Dermis blood vessel endothelial cell (primary cell): Measurements from ENCODE around the gene LRWD1. TPM values are rescaled to one million over a fixed set of nuclear protein-coding genes. Genes with fewer than 3 reads are reported as not detected.

ENCODE experiments used
- DNase-seq: peaks from one replicate; pipeline ENCODE4 v3.0.0; 2010
- total RNA-seq: library from RNA; depleted of rRNA; stranded (reverse); fragments of >200 nt; gene quantifications from 2 replicates; pipeline ENCODE4 v1.2.3, GENCODE V29; 2014

Gene LRWD1
- 21.6 and 28.8 TPM in 2 replicates for total RNA-seq

GRCh38 chr7:102464577-102465280 is at the start of gene LRWD1, which contains the start of gene ALKBH4:
TSS of gene LRWD1 (plus strand) at chr7:102464984. CDS start at chr7:102465081, 97 bp downstream.
TSS of gene ALKBH4 (minus strand) at chr7:102464863. CDS start at chr7:102464836, 27 bp downstream.
- peak; percentile 93 for DNase-seq

- peak; percentile 30 for DNase-seq
Measured at GRCh38 chr7:102415685-102416225, 49.0 kb upstream of the LRWD1 start.

- DNase-seq: no peak
Measured at GRCh38 chr7:102416406-102416805, 48.4 kb upstream of the LRWD1 start.

- no peak for DNase-seq
Measured at GRCh38 chr7:102417105-102417504, 47.7 kb upstream of the LRWD1 start.

- no peak for DNase-seq
Measured at GRCh38 chr7:102418592-102418991, 46.2 kb upstream of the LRWD1 start.

GRCh38 chr7:102421706-102422240 is 43.0 kb upstream of the LRWD1 start:
- DNase-seq: no peak

- DNase-seq: no peak
Measured at GRCh38 chr7:102424129-102424551, 40.6 kb upstream of the LRWD1 start.

- no peak for DNase-seq
Measured at GRCh38 chr7:102424787-102425218, 40.0 kb upstream of the LRWD1 start.

GRCh38 chr7:102425639-102426267 is 39.0 kb upstream of the LRWD1 start:
- DNase-seq: no peak

- no peak for DNase-seq
Measured at GRCh38 chr7:102426268-102427018, 38.3 kb upstream of the LRWD1 start.

GRCh38 chr7:102427019-102427405 is 37.8 kb upstream of the LRWD1 start:
- no peak for DNase-seq

- no peak for DNase-seq
Measured at GRCh38 chr7:102429141-102429899, 35.5 kb upstream of the LRWD1 start.

GRCh38 chr7:102431617-102432298 is 33.0 kb upstream of the LRWD1 start:
- DNase-seq: no peak

- no peak for DNase-seq
Measured at GRCh38 chr7:102432442-102433218, 32.2 kb upstream of the LRWD1 start.

GRCh38 chr7:102433219-102434038 is 31.4 kb upstream of the LRWD1 start, which contains the start of gene ORAI2:
TSS of gene ORAI2 (plus strand) at chr7:102433575. CDS start at chr7:102438957, 5,382 bp downstream.
- DNase-seq: peak; percentile 78

- DNase-seq: no peak
Measured at GRCh38 chr7:102434039-102434486, 30.7 kb upstream of the LRWD1 start.

GRCh38 chr7:102436118-102436517 is 28.7 kb upstream of the LRWD1 start:
- DNase-seq: no peak

GRCh38 chr7:102439963-102440795 is 24.6 kb upstream of the LRWD1 start:
- DNase-seq: peak; percentile 94
